ENCODE results near the gene NDUFV2.

DNA sequence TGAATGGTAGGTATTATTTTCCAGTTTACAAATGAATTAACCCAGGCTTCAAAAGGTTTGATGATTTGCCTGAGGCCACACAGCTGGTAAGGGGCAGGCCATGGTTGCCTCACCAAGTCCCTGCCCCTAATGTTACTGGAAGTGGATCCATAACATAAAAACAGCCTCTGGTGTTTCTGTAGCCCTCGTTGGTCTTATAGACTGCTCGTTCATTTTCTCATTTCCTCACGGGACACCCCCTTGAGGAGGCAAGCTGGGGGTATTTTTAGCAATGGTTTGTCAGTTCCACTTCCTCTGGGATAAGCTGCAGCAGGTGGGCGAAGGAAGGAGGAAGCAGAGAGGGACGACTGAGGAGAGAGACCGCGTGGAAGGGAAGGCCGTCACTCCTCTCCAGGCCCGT, 32.9 kb upstream of the NDUFV2 start:
- TF ChIP-seq, protein P1, sequence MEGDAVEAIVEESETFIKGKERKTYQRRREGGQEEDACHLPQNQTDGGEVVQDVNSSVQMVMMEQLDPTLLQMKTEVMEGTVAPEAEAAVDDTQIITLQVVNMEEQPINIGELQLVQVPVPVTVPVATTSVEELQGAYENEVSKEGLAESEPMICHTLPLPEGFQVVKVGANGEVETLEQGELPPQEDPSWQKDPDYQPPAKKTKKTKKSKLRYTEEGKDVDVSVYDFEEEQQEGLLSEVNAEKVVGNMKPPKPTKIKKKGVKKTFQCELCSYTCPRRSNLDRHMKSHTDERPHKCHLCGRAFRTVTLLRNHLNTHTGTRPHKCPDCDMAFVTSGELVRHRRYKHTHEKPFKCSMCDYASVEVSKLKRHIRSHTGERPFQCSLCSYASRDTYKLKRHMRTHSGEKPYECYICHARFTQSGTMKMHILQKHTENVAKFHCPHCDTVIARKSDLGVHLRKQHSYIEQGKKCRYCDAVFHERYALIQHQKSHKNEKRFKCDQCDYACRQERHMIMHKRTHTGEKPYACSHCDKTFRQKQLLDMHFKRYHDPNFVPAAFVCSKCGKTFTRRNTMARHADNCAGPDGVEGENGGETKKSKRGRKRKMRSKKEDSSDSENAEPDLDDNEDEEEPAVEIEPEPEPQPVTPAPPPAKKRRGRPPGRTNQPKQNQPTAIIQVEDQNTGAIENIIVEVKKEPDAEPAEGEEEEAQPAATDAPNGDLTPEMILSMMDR (IDR thresholded peaks at IDR 0.05; ENCODE audit: low read depth, low read length), result no peak
- TF ChIP-seq POLR2A (IDR thresholded peaks at IDR 0.05; ENCODE audit: extremely low read depth, insufficient read length), result no peak

All from NB4 (cell line).